Upper lobe of left lung (tissue), 6 donors: Measurements from ENCODE around the gene DIAPH3. TPM values are rescaled to one million over a fixed set of nuclear protein-coding genes. Genes with fewer than 3 reads are reported as not detected.

Experiments
- ATAC-seq, 2 donors: fragments of 200-7000 bp; cut with Tn5 transposase; one replicate each; pipeline ENCODE4 v1.9.1; 2022; ENCODE audit warnings: mild to moderate bottlenecking in 2 of 2, moderate library complexity in 2 of 2; ENCODE audit not compliant: low FRiP score in 2 of 2
- DNase-seq, 2 donors: peaks; one replicate each; pipeline ENCODE4 v3.0.0-alpha.2; 2019 to 2020
- H3K27ac ChIP-seq, 4 donors: fragments of 200-600 bp; sonication (generic); one replicate each; pipeline ENCODE4 v1.5.1; 2016 to 2019
- H3K27me3 ChIP-seq, 4 donors: fragments of 200-600 bp; sonication (generic); one replicate each; pipeline ENCODE4 v1.5.1; 2017 to 2019
- H3K36me3 ChIP-seq, 4 donors: fragments of 200-600 bp; sonication (generic); one replicate each; pipeline ENCODE4 v1.5.1; 2016 to 2019
- H3K4me1 ChIP-seq, 4 donors: fragments of 200-600 bp; sonication (generic); one replicate each; pipeline ENCODE4 v1.5.1; 2018 to 2019
- H3K4me3 ChIP-seq, 4 donors: fragments of 200-600 bp; sonication (generic); one replicate each; pipeline ENCODE4 v1.5.1; 2017 to 2019; ENCODE audit warnings: mild to moderate bottlenecking in 2 of 4, moderate library complexity in 1 of 4
- H3K9me3 ChIP-seq, 4 donors: fragments of 200-600 bp; sonication (generic); one replicate each; pipeline ENCODE4 v1.5.1; 2018 to 2019
- CTCF ChIP-seq, 6 experiments: fragments of 450-650 bp in 4 of 6; fragments of 200-600 bp in 2 of 6; sonication (generic) in 2 of 6; IDR thresholded peaks; one replicate each; pipeline ENCODE4 v1.5.1; 2016 to 2019; ENCODE audit warnings: antibody characterized with exemption in 6 of 6
- EP300 ChIP-seq, 4 donors: sonication (generic); formaldehyde crosslinking; IDR thresholded peaks; one replicate each; pipeline ENCODE4 v1.5.1; 2017; ENCODE audit warnings: antibody characterized with exemption in 4 of 4, control low read depth in 2 of 4
- POLR2A ChIP-seq, 4 donors: fragments of 450-650 bp; IDR thresholded peaks; one replicate each; pipeline ENCODE4 v1.5.1; 2016 to 2017; ENCODE audit warnings: antibody characterized with exemption in 4 of 4, mild to moderate bottlenecking in 2 of 4
- POLR2AphosphoS5 ChIP-seq, 2 donors: sonication (generic); formaldehyde crosslinking; IDR thresholded peaks; one replicate each; pipeline ENCODE4 v1.5.1; 2017; ENCODE audit warnings: antibody characterized with exemption in 2 of 2
- WGBS, 2 donors: methylation state at CpG; one replicate each; pipeline ENCODE4 v1.1.5; 2017 to 2018; 5-methylcytosine and 5-hydroxymethylcytosine counted together
- total RNA-seq, 6 donors: library from RNA; depleted of rRNA in 4 of 6; stranded (reverse); fragments of >200 nt in 4 of 6; gene quantifications; one replicate each; pipeline versions ENCODE4 v1.1.0 to v1.2.1, GENCODE V29; 2016 to 2021
- donor health status: DM: no; HTN: no; CAD: no; lungs with moderate emphysema.
- donor health status: DM: no; HTN: yes; CAD: no; lungs with severe emphysema.

The DIAPH3 gene
- total RNA-seq, 6 donors from 2014 or later = 2.8 to 6.3 (median 5.4) TPM

DNA sequence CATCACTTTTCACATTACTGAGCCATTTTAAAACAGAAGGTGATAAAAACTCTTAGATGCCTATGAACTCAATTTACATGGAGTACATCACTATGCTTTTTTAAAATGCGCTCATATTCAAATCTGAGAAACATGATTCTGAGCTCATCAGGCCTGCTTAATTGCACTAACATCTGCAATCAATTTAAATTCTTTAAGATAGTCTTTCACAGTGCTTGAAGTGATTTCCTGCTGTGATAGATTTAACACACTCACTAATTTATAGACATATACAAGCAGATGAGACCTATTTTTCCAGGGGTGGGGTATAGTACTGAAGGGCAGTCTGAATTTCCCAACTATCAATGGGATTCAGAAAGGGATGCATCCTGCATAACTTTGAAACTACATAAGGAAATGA is 82.9 kb downstream of the DIAPH3 start:
- H3K36me3 ChIP-seq = no peaks in the 10 kb centered on the region
- H3K9me3 ChIP-seq = no peaks in the 10 kb centered on the region
- no peaks in the 10 kb centered on the region for H3K27me3 ChIP-seq
- no peak overlapping the region for H3K4me3 ChIP-seq
- H3K4me1 ChIP-seq = no peaks in the 10 kb centered on the region
- H3K27ac ChIP-seq = no peak overlapping the region
- TF ChIP-seq CTCF (IDR thresholded peaks at IDR 0.05) (no peak), POLR2A (IDR thresholded peaks at IDR 0.05) (no peak), POLR2AphosphoS5 (IDR thresholded peaks at IDR 0.05) (no peak), EP300 (IDR thresholded peaks at IDR 0.05) (no peak)
- DNase-seq (no peak), ATAC-seq (no peak)
- WGBS, 2 donors = 96 to 100% methylated on average over 1 of the region's 1 CpG

DNA sequence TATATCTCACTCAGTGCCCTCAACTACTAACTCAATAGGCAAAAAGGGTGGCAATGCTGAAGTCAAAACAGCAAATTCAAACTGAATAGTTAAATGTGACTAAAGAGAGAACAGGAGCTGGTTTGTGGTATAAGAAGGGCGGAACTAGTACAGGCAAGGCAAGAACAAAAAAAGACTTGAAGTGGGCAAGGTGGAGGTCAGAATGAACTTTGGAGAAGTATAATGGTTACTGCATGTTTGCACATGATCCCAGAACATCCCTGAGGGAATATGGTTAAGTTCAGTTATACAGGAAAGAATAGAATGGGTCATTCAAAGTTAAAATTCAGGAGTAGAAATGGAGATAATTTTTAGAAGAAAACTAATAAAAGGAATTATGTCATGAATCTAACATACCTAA is 85.5 kb downstream of the DIAPH3 start:
- Histone ChIP-seq H3K4me3 (no peak overlapping the region), H3K27me3 (no peaks in the 10 kb centered on the region), H3K9me3 (no peaks in the 10 kb centered on the region), H3K36me3 (no peaks in the 10 kb centered on the region), H3K4me1 (no peaks in the 10 kb centered on the region), H3K27ac (no peak overlapping the region)
- no peak for DNase-seq
- 92 to 100% methylated on average over 1 of the region's 1 CpG for WGBS, 2 donors
- no peak for TF ChIP-seq CTCF (IDR thresholded peaks at IDR 0.05)
- no peak for TF ChIP-seq EP300 (IDR thresholded peaks at IDR 0.05)
- no peak for TF ChIP-seq POLR2AphosphoS5 (IDR thresholded peaks at IDR 0.05)
- no peak for TF ChIP-seq POLR2A (IDR thresholded peaks at IDR 0.05)
- no peak for ATAC-seq

DNA sequence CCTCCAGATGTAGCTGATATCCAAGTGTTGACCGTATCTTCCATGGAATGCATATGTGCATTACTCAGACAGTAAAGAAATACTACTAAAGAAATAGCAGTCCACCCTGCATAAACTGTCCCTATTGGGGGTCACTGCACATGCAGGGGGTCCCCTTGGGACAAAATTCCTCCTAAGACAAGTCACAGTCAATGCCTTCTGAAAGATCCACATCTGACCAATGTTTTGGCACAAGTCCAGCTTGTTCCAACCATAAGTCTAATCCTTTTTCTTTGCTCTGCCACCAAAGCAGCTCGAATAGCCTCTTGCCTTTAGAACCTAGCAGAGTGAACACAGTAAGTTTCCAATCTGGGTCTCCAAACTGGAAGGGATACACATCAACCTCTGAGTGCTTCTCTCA is 87.9 kb downstream of the DIAPH3 start:
- H3K9me3 ChIP-seq = no peaks in the 10 kb centered on the region
- no peak overlapping the region for H3K27ac ChIP-seq
- DNase-seq (no peak), ATAC-seq (no peak)
- TF ChIP-seq POLR2A (IDR thresholded peaks at IDR 0.05) (no peak), EP300 (IDR thresholded peaks at IDR 0.05) (no peak), POLR2AphosphoS5 (IDR thresholded peaks at IDR 0.05) (no peak)
- WGBS, 2 donors = 87 to 93% methylated on average over 2 of the region's 2 CpGs
- H3K4me3 ChIP-seq = no peak overlapping the region
- no peaks in the 10 kb centered on the region for H3K36me3 ChIP-seq
- H3K4me1 ChIP-seq = no peaks in the 10 kb centered on the region
- no peaks in the 10 kb centered on the region for H3K27me3 ChIP-seq

GRCh38 chr13:60074397-60074796 is 89.3 kb downstream of the DIAPH3 start:
- H3K9me3 ChIP-seq = no peaks in the 10 kb centered on the region
- WGBS, 2 donors = 83 to 91% methylated on average over 2 of the region's 2 CpGs
- H3K36me3 ChIP-seq = no peaks in the 10 kb centered on the region
- H3K27me3 ChIP-seq = no peaks in the 10 kb centered on the region
- H3K4me3 ChIP-seq = no peak overlapping the region
- no peak overlapping the region for H3K27ac ChIP-seq
- no peak for TF ChIP-seq POLR2A (IDR thresholded peaks at IDR 0.05)
- TF ChIP-seq CTCF (IDR thresholded peaks at IDR 0.05) = no peak
- TF ChIP-seq EP300 (IDR thresholded peaks at IDR 0.05) = no peak
- no peak for TF ChIP-seq POLR2AphosphoS5 (IDR thresholded peaks at IDR 0.05)
- DNase-seq (no peak), ATAC-seq (no peak)
- H3K4me1 ChIP-seq = no peaks in the 10 kb centered on the region

- WGBS, 2 donors = 88 to 89% methylated on average over 1 of the region's 1 CpG
These were observed 97.5 kb downstream of the DIAPH3 start for GRCh38 chr13:60066226-60066625.

More at GRCh38 chr13:60066226-60066625, 97.5 kb downstream of the DIAPH3 start:
- no peak overlapping the region for H3K4me3 ChIP-seq
- TF ChIP-seq POLR2A (IDR thresholded peaks at IDR 0.05) (no peak), EP300 (IDR thresholded peaks at IDR 0.05) (no peak), CTCF (IDR thresholded peaks at IDR 0.05) (no peak), POLR2AphosphoS5 (IDR thresholded peaks at IDR 0.05) (no peak)
- ATAC-seq = no peak
- H3K4me1 ChIP-seq = no peaks in the 10 kb centered on the region
- H3K27ac ChIP-seq = no peak overlapping the region
- H3K9me3 ChIP-seq = no peaks in the 10 kb centered on the region
- no peaks in the 10 kb centered on the region for H3K36me3 ChIP-seq
- no peak for DNase-seq
- no peaks in the 10 kb centered on the region for H3K27me3 ChIP-seq
